Stimulated activated CD4-positive, alpha-beta T cell treated with anti-CD3 and anti-CD28 coated beads, Interleukin-12 subunit alpha, Interleukin-12 subunit beta, amount 100 ng/mL, for 48 hours (primary cell): Measurements from ENCODE around the gene SCNN1A.

Experiments
- DNase-seq, 3 donors: peaks; one replicate each; pipeline ENCODE4 v3.0.0-alpha.2; 2020; ENCODE audit warnings: low read depth in 2 of 3, low spot score in 1 of 3

SCNN1A gene

GRCh38 chr12:6369916-6370575 lies 5.3 kb downstream of the SCNN1A start:
- no peak for DNase-seq

GRCh38 chr12:6368906-6369525 lies 6.3 kb downstream of the SCNN1A start:
- no peak for DNase-seq

- no peak for DNase-seq
These were observed 7.1 kb downstream of the SCNN1A start for GRCh38 chr12:6367969-6368892.

GRCh38 chr12:6367065-6367968 lies 8.0 kb downstream of the SCNN1A start:
- no peak for DNase-seq

- DNase-seq = no peak
These were observed 11.4 kb downstream of the SCNN1A start for GRCh38 chr12:6364044-6364374.

GRCh38 chr12:6363330-6364043 lies 11.9 kb downstream of the SCNN1A start:
- peak; percentile 44 to 78 (median 53) for DNase-seq

- no peak for DNase-seq
These were observed 12.4 kb downstream of the SCNN1A start for GRCh38 chr12:6363010-6363329.

- DNase-seq = no peak
These were observed 13.0 kb downstream of the SCNN1A start for GRCh38 chr12:6362403-6362802.

GRCh38 chr12:6361834-6362233 lies 13.5 kb downstream of the SCNN1A start:
- no peak for DNase-seq

GRCh38 chr12:6360578-6361490 lies 14.5 kb downstream of the SCNN1A start:
- DNase-seq = no peak

GRCh38 chr12:6360080-6360571 lies 15.2 kb downstream of the SCNN1A start:
- DNase-seq = no peak

- DNase-seq = no peak
These were observed 16.5 kb downstream of the SCNN1A start for GRCh38 chr12:6358881-6359280.

- no peak for DNase-seq
These were observed 19.0 kb downstream of the SCNN1A start for GRCh38 chr12:6356374-6356820.

- DNase-seq = no peak
These were observed 19.6 kb downstream of the SCNN1A start for GRCh38 chr12:6355491-6356373.

- no peak for DNase-seq
These were observed 20.6 kb downstream of the SCNN1A start for GRCh38 chr12:6354495-6355393.

- DNase-seq = no peak
These were observed 22.9 kb downstream of the SCNN1A start for GRCh38 chr12:6352193-6353173.
